Measurements from ENCODE around the gene GNRHR. TPM values are rescaled to one million over a fixed set of nuclear protein-coding genes. Genes with fewer than 3 reads are reported as not detected.

GNRHR gene
- total RNA-seq, 4 donors from 2014 or later = not detected

DNA sequence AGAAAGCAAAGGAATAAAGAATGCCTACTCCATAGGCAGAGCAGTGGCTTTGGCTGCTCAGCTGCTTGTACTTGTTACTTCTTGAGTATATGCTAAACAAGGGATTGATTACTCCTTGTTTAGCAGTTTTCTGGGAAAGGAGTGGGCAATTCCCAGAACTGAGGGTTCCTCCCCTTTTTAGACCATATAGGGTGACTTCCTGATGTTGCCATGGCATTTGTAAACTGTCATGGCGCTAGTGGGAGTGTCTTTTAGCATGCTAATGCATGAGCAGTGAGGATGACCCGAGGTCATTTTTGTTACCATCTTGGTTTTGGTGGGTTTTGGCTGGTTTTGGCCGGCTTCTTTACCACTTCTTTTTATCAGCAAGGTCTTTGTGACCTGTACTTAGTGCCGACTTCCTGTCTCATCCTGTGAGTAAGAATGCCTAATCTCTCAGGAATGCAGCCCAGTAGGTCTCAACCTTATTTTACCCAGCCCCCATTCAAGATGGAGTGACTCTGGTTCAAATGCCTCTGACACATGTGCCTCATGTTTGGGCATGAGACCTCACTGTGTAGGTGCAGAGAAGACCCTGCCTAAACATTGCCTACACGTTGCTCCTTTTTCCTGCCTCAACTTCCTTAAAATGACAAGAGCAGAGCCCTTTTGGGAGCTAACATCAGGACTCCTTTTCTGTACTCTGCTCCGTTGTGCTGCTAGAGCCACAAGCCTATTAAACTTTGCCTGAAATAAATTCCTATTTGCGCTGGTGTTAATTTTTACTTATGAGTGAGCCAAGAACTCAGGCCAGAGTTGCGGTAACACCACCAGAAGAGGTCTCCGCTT is 32.2 kb downstream of the GNRHR start:
- DNase-seq = no peak
- TF ChIP-seq POLR2A (IDR thresholded peaks at IDR 0.05) = no peak
- TF ChIP-seq, protein P1, sequence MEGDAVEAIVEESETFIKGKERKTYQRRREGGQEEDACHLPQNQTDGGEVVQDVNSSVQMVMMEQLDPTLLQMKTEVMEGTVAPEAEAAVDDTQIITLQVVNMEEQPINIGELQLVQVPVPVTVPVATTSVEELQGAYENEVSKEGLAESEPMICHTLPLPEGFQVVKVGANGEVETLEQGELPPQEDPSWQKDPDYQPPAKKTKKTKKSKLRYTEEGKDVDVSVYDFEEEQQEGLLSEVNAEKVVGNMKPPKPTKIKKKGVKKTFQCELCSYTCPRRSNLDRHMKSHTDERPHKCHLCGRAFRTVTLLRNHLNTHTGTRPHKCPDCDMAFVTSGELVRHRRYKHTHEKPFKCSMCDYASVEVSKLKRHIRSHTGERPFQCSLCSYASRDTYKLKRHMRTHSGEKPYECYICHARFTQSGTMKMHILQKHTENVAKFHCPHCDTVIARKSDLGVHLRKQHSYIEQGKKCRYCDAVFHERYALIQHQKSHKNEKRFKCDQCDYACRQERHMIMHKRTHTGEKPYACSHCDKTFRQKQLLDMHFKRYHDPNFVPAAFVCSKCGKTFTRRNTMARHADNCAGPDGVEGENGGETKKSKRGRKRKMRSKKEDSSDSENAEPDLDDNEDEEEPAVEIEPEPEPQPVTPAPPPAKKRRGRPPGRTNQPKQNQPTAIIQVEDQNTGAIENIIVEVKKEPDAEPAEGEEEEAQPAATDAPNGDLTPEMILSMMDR (IDR thresholded peaks at IDR 0.05) = no peak

DNA sequence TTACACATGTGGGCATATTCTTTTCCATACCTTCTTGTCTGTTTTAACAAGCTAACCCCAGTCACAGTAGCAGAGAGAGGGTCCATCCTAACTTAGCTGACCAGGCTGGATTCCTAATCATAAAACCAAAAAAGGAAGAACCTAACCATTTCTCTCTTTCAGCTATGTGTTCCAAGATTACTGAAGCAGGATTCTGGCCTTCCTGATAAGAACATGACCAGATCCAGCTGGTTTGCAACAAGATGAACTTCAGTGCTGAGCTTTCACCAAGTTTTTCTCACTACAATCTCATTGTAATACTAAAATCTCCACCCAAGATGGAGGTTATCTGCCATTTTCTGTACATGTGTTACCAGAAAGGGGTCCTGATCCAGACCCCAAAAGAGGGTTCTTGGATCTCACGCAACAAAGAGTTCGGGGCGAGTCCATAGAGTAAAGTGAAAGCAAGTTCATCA is 32.8 kb downstream of the GNRHR start:
- TF ChIP-seq POLR2A (IDR thresholded peaks at IDR 0.05) = no peak
- TF ChIP-seq, protein P1 (IDR thresholded peaks at IDR 0.05) = no peak
- no peak overlapping the region for H3K27ac ChIP-seq
- no peaks in the 10 kb centered on the region for H3K9me3 ChIP-seq
- no peak overlapping the region for H3K4me3 ChIP-seq
- no peak for DNase-seq
- H3K4me1 ChIP-seq = no peaks in the 10 kb centered on the region
- no peaks in the 10 kb centered on the region for H3K27me3 ChIP-seq
- H3K36me3 ChIP-seq = no peaks in the 10 kb centered on the region

More for the DNA sequence above, 32.2 kb downstream of the GNRHR start:
- Histone ChIP-seq H3K4me1 (no peaks in the 10 kb centered on the region), H3K27me3 (no peaks in the 10 kb centered on the region), H3K27ac (no peak overlapping the region), H3K36me3 (no peaks in the 10 kb centered on the region), H3K9me3 (peaks cover 0 to 2% (median 0%) of the 10 kb centered on the region in 4 donors), H3K4me3 (no peak overlapping the region)

DNA sequence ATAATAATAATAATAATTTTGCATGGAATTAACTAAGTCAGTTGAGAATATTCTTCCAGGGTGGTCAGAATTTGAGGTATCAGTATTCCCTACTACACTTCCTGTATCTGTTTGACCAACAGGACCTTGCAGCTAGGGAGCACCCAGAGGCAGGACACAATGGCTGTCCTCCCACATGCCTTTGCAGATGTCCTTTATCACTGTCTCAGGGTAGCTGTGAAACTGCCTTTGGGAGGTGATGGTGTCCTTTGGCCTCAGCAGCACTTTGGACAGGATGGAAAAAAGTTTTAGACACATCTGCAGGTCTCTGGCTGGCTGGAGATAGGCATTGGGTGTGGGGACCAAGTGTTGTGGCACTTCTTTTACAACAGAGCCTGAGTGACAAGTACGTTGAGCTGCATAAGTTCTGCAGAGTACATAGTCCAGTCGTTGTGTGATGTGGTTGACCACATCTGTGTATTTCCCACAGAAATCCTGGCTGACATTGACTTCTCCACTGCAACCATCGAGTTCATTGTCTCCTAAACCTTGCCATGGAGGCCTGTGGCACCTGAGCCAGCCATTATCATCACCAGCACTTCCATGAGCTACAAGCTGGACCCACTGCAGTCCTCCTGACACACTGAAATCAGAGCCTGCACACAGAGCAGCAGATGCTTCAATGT is 34.1 kb downstream of the GNRHR start:
- Histone ChIP-seq H3K4me3 (no peak overlapping the region), H3K36me3 (no peaks in the 10 kb centered on the region), H3K9me3 (no peaks in the 10 kb centered on the region), H3K27me3 (no peaks in the 10 kb centered on the region), H3K4me1 (no peaks in the 10 kb centered on the region), H3K27ac (no peak overlapping the region)
- TF ChIP-seq POLR2A (IDR thresholded peaks at IDR 0.05) = no peak
- TF ChIP-seq, protein P1 (IDR thresholded peaks at IDR 0.05) = no peak
- no peak for DNase-seq

DNA sequence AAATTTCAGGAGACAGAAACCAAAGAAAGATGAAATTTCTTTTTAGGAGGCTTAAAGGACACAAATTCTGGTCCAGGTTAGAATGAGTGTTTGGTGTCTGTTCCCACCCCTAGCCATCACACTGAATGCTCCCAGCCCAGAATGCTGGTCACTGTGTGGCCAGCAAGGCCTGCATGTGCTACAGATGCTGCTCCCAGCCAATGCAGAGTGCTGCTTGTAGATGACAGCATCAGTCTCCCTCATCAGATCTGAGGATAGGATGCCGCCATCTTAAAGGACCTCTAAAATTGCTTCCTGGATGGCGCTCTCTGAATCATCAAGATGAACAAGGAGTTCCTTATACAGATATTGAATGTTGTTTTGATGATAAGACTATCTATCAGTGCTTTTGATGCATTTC is 35.3 kb downstream of the GNRHR start:
- DNase-seq = no peak
- Histone ChIP-seq H3K4me3 (no peak overlapping the region), H3K9me3 (no peaks in the 10 kb centered on the region), H3K4me1 (no peaks in the 10 kb centered on the region), H3K36me3 (no peaks in the 10 kb centered on the region), H3K27ac (no peak overlapping the region), H3K27me3 (no peaks in the 10 kb centered on the region)
- no peak for TF ChIP-seq POLR2A (IDR thresholded peaks at IDR 0.05)
- TF ChIP-seq, protein P1 (IDR thresholded peaks at IDR 0.05) = no peak

DNA sequence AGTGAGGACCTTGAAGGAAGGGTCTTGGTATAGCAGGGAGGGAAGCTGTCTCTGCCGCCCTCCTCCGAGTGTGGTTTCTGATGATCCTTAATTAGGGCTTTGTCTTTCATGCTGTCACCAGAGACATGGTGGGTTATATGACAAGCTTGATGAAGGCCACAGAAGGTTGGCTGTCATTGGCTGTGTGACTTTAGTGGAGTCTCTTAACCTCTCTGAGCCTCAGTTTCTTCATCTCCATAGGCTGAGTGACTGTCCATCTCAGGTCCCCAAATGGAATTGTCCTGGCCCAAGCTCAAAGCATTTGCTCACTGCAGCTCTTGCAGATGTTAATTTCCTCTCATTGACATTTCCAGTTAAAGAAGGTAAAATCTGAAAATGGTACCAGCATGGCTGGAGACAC is 36.6 kb downstream of the GNRHR start:
- no peaks in the 10 kb centered on the region for H3K4me1 ChIP-seq
- TF ChIP-seq POLR2A (IDR thresholded peaks at IDR 0.05) = no peak
- TF ChIP-seq, protein P1 (IDR thresholded peaks at IDR 0.05) = no peak
- no peak for DNase-seq
- no peaks in the 10 kb centered on the region for H3K36me3 ChIP-seq
- no peaks in the 10 kb centered on the region for H3K27me3 ChIP-seq
- H3K27ac ChIP-seq = no peak overlapping the region
- H3K9me3 ChIP-seq = no peaks in the 10 kb centered on the region
- no peak overlapping the region for H3K4me3 ChIP-seq

Measured in Peyer's patch (tissue), 4 donors.